Suprapubic skin (tissue), 4 donors: ENCODE measurements around the gene HELZ2.

Experiments used
- CTCF ChIP-seq, 2 donors: fragments of 200-600 bp in 1 of 2; fragments of 450-650 bp in 1 of 2; sonication (generic) in 1 of 2; IDR thresholded peaks; one replicate each; pipeline ENCODE4 v1.5.1; 2016 to 2019; ENCODE audit warnings: antibody characterized with exemption in 2 of 2, mild to moderate bottlenecking in 1 of 2, moderate library complexity in 1 of 2
- POLR2A ChIP-seq, 2 donors: fragments of 450-650 bp; IDR thresholded peaks; one replicate each; pipeline ENCODE4 v1.6.1; 2017; ENCODE audit warnings: antibody characterized with exemption in 2 of 2, mild to moderate bottlenecking in 2 of 2, moderate library complexity in 2 of 2
- POLR2AphosphoS5 ChIP-seq, 3 donors: sonication (generic); formaldehyde crosslinking; IDR thresholded peaks; one replicate each; pipeline ENCODE4 v1.6.1; 2017; ENCODE audit warnings: antibody characterized with exemption in 3 of 3

- TF ChIP-seq POLR2A (IDR thresholded peaks at IDR 0.05) (no peak), CTCF (IDR thresholded peaks at IDR 0.05) (no peak), POLR2AphosphoS5 (IDR thresholded peaks at IDR 0.05) (no peak)
Measured at GRCh38 chr20:63546256-63546955, 27.6 kb downstream of the HELZ2 start.
